ENCODE data around the gene PACS2. TPM values are rescaled to one million over a fixed set of nuclear protein-coding genes. Genes with fewer than 3 reads are reported as not detected.

The PACS2 gene
- total RNA-seq, 1 experiment from 2014 or later, result 55.2 TPM

DNA sequence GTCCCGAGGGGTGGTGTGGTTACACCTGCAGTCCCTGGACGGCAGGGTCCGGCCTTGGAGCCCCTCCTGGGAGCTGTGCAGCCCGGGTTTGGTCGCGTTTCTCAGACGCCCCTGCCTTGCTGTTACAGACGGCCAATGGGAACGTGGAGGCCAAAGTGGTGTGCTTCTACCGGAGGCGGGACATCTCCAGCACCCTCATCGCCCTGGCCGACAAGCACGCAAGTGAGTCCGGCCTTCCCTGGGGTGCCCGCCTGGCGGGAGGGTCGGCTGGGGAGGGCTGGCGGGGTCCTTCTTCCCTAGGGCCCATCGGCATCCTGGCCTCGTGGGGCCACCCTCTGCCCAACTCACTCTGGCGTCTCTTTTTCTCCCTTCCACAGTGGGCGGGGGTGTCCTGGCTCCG, 130.7 kb downstream of the PACS2 start:
- ATAC-seq (no peak), DNase-seq (ENCODE audit: low read depth, low spot score) (no peak)
- intact Hi-C loops (cut with micrococcal nuclease; ENCODE audit: unreplicated experiment), result no loop called here
- BruUV-seq (replicated peaks), result no TSS peak
- Histone ChIP-seq H3K4me1 (ENCODE audit: control insufficient read depth, insufficient read depth, low read length) (no peaks in the 10 kb centered on the region), H3K27me3 (ENCODE audit: control insufficient read depth, insufficient read depth, low read length) (no peaks in the 10 kb centered on the region), H3K27ac (ENCODE audit: low read length) (no peak overlapping the region), H3K9me3 (ENCODE audit: control insufficient read depth, insufficient read depth, low read depth, low read length) (no peaks in the 10 kb centered on the region), H3K36me3 (ENCODE audit: control insufficient read depth, insufficient read depth, low read length) (no peaks in the 10 kb centered on the region; the same call in 1 of the 2 replicates), H3K4me3 (ENCODE audit: low read depth in 2 of 2, low read length in 2 of 2) (no peak overlapping the region)
- in situ Hi-C loops (cut with HindIII; ENCODE audit: low pct_unique_long_range_greater_than_20kb, low sequenced_read_pairs), result no loop called here
- ChIA-PET POLR2A (no interaction called here), CTCF (no interaction called here)
- TF ChIP-seq CTCF (IDR thresholded peaks at IDR 0.05) (no peak), REST (IDR thresholded peaks at IDR 0.05; ENCODE audit: insufficient read depth in 1 of 2, low read depth in 2 of 2, low read length in 1 of 2) (no peak), POLR2AphosphoS5 (IDR thresholded peaks at IDR 0.05; ENCODE audit: low read depth, low read length) (no peak), SIN3A (IDR thresholded peaks at IDR 0.05; ENCODE audit: borderline replicate concordance, insufficient read depth, low read depth, low read length) (no peak), TCF7L2 (IDR thresholded peaks at IDR 0.05; ENCODE audit: low read depth, low read length) (no peak)

GRCh38 chr14:105445901-105446845, 131.6 kb downstream of the PACS2 start:
- H3K36me3 ChIP-seq (ENCODE audit: control insufficient read depth, insufficient read depth, low read length), result no peaks in the 10 kb centered on the region; the same call in 1 of the 2 replicates
- no peaks in the 10 kb centered on the region for H3K27me3 ChIP-seq (ENCODE audit: control insufficient read depth, insufficient read depth, low read length)
- in situ Hi-C loops (cut with HindIII; ENCODE audit: low pct_unique_long_range_greater_than_20kb, low sequenced_read_pairs) (no loop called here), intact Hi-C loops (cut with micrococcal nuclease; ENCODE audit: unreplicated experiment) (no loop called here)
- no TSS peak for BruUV-seq (replicated peaks)
- H3K9me3 ChIP-seq (ENCODE audit: control insufficient read depth, insufficient read depth, low read depth, low read length), result no peaks in the 10 kb centered on the region
- DNase-seq (ENCODE audit: low read depth, low spot score) (no peak), ATAC-seq (no peak)
- ChIA-PET POLR2A (no interaction called here), CTCF (no interaction called here)
- H3K4me3 ChIP-seq (ENCODE audit: low read depth in 2 of 2, low read length in 2 of 2), result no peak overlapping the region
- no peak overlapping the region for H3K27ac ChIP-seq (ENCODE audit: low read length)
- H3K4me1 ChIP-seq (ENCODE audit: control insufficient read depth, insufficient read depth, low read length), result no peaks in the 10 kb centered on the region
- TF ChIP-seq CTCF (IDR thresholded peaks at IDR 0.05), result no peak
- TF ChIP-seq SIN3A (IDR thresholded peaks at IDR 0.05; ENCODE audit: borderline replicate concordance, insufficient read depth, low read depth, low read length), result no peak
- TF ChIP-seq TCF7L2 (IDR thresholded peaks at IDR 0.05; ENCODE audit: low read depth, low read length), result no peak
- no peak for TF ChIP-seq REST (IDR thresholded peaks at IDR 0.05; ENCODE audit: insufficient read depth in 1 of 2, low read depth in 2 of 2, low read length in 1 of 2)
- no peak for TF ChIP-seq POLR2AphosphoS5 (IDR thresholded peaks at IDR 0.05; ENCODE audit: low read depth, low read length)
